H9 (cell line): ENCODE results near the gene EPB41L1. TPM values are rescaled to one million over a fixed set of nuclear protein-coding genes. Genes with fewer than 3 reads are reported as not detected.
A peak's percentile ranks its signal among the peaks of the same experiment; 100 is the strongest.

Source experiments
- DNase-seq: peaks from one replicate; pipeline ENCODE4 v3.0.0-alpha.2; 2017
- H2AFZ ChIP-seq: one replicate; pipeline ENCODE4 v1.6.1; 2013; ENCODE audit warnings: mild to moderate bottlenecking, low read length, control low read depth, moderate library complexity
- H2AK5ac ChIP-seq: 2 replicates; pipeline ENCODE4 v1.6.1; 2013; ENCODE audit warnings: low read length, control low read depth, mixed read lengths; ENCODE audit not compliant: insufficient read length
- H2BK120ac ChIP-seq: one replicate; pipeline ENCODE4 v1.6.1; 2013; ENCODE audit warnings: low read depth, mild to moderate bottlenecking, low read length, control low read depth, inconsistent platforms; ENCODE audit not compliant: poor library complexity, severe bottlenecking
- H2BK12ac ChIP-seq: 2 replicates; pipeline ENCODE4 v1.6.1; 2013; ENCODE audit warnings: low read length, control low read depth, mixed read lengths, low read depth; ENCODE audit not compliant: insufficient read length
- H2BK15ac ChIP-seq: 2 replicates; pipeline ENCODE4 v1.6.1; 2013; ENCODE audit warnings: low read depth, low read length, control low read depth
- H2BK20ac ChIP-seq: one replicate; pipeline ENCODE4 v1.6.1; 2013; ENCODE audit warnings: low read depth, mild to moderate bottlenecking, low read length, control low read depth, inconsistent platforms; ENCODE audit not compliant: poor library complexity, severe bottlenecking
- H2BK5ac ChIP-seq: 2 replicates; pipeline ENCODE4 v1.6.1; 2013; ENCODE audit warnings: low read length, control low read depth, mixed read lengths; ENCODE audit not compliant: insufficient read length
- H3K14ac ChIP-seq: 2 replicates; pipeline ENCODE4 v1.6.1; 2013; ENCODE audit warnings: low read length, control low read depth; ENCODE audit not compliant: insufficient read depth
- H3K18ac ChIP-seq: 2 replicates; pipeline ENCODE4 v1.6.1; 2013; ENCODE audit warnings: low read depth, mild to moderate bottlenecking, mixed read lengths, low read length, control low read depth; ENCODE audit not compliant: insufficient read length
- H3K23ac ChIP-seq: 2 replicates; pipeline ENCODE4 v1.6.1; 2013; ENCODE audit warnings: low read length, control low read depth, mixed read lengths, low read depth; ENCODE audit not compliant: insufficient read length
- H3K23me2 ChIP-seq: 2 replicates; pipeline ENCODE4 v1.6.1; 2013; ENCODE audit warnings: low read depth, mild to moderate bottlenecking, mixed read lengths, low read length, control low read depth; ENCODE audit not compliant: insufficient read length, poor library complexity, severe bottlenecking
- H3K27ac ChIP-seq: 2 replicates; pipeline ENCODE4 v1.5.1; 2013; ENCODE audit warnings: low read length, control low read depth, mixed read lengths, low read depth; ENCODE audit not compliant: insufficient read length
- H3K27me3 ChIP-seq: 2 replicates; pipeline ENCODE4 v1.6.1; 2013; ENCODE audit warnings: low read length, control low read depth, inconsistent platforms; ENCODE audit not compliant: insufficient read depth
- H3K4ac ChIP-seq: 2 replicates; pipeline ENCODE4 v1.6.1; 2013; ENCODE audit warnings: low read depth, mild to moderate bottlenecking, control low read depth, inconsistent platforms, low read length, moderate library complexity
- H3K4me1 ChIP-seq: 2 replicates; pipeline ENCODE4 v1.6.1; 2013; ENCODE audit warnings: low read length, control low read depth, inconsistent platforms; ENCODE audit not compliant: insufficient read depth
- H3K4me2 ChIP-seq: 2 replicates; pipeline ENCODE4 v1.6.1; 2013; ENCODE audit warnings: low read length, control low read depth, mixed read lengths; ENCODE audit not compliant: insufficient read length, insufficient read depth
- H3K56ac ChIP-seq: 2 replicates; pipeline ENCODE4 v1.6.1; 2013; ENCODE audit warnings: low read depth, mild to moderate bottlenecking, mixed read lengths, low read length, control low read depth; ENCODE audit not compliant: insufficient read length
- H3K79me1 ChIP-seq: 2 replicates; pipeline ENCODE4 v1.6.1; 2013; ENCODE audit warnings: low read depth, mild to moderate bottlenecking, moderate library complexity, low read length, control low read depth, inconsistent platforms; ENCODE audit not compliant: insufficient read depth, poor library complexity, severe bottlenecking
- H3K79me2 ChIP-seq: 2 replicates; pipeline ENCODE4 v1.6.1; 2013; ENCODE audit warnings: low read length, control low read depth, inconsistent platforms; ENCODE audit not compliant: insufficient read depth
- H3K9ac ChIP-seq: 2 replicates; pipeline ENCODE4 v1.6.1; 2013; ENCODE audit warnings: low read length, control low read depth, mixed read lengths; ENCODE audit not compliant: insufficient read length; ENCODE audit errors: extremely low read depth
- H3K9me3 ChIP-seq: one replicate; pipeline ENCODE4 v1.6.1; 2013; ENCODE audit warnings: low read depth, low read length, inconsistent platforms; ENCODE audit not compliant: control insufficient read depth
- H3T11ph ChIP-seq: one replicate; pipeline ENCODE4 v1.6.1; 2013; ENCODE audit warnings: mild to moderate bottlenecking, low read length, control low read depth, inconsistent platforms
- H4K20me1 ChIP-seq: one replicate; pipeline ENCODE4 v1.6.1; 2013; ENCODE audit not compliant: control insufficient read depth, insufficient read length, insufficient read depth
- H4K5ac ChIP-seq: 2 replicates; pipeline ENCODE4 v1.6.1; 2013; ENCODE audit warnings: low read depth, mild to moderate bottlenecking, mixed read lengths, low read length, control low read depth; ENCODE audit not compliant: insufficient read length
- H4K8ac ChIP-seq: replicated peaks from 2 replicates; pipeline ENCODE4 v1.6.1; 2013; ENCODE audit warnings: low read length, control low read depth, mixed read lengths, low read depth; ENCODE audit not compliant: insufficient read length
- H4K91ac ChIP-seq: 2 replicates; pipeline ENCODE4 v1.6.1; 2013; ENCODE audit warnings: low read depth, mild to moderate bottlenecking, moderate library complexity, mixed read lengths, low read length, control low read depth; ENCODE audit not compliant: insufficient read length
- H3K27ac Mint-ChIP-seq, 3 experiments: 2 replicates in 2 of 3; 3 replicates in 1 of 3; pipeline ENCODE4 v1.8.0; 2020 to 2021; ENCODE audit warnings: mixed read lengths in 3 of 3, mild to moderate bottlenecking in 1 of 3, moderate library complexity in 1 of 3
- H3K27me3 Mint-ChIP-seq: 2 replicates; pipeline ENCODE4 v1.8.0; 2021; ENCODE audit warnings: low read depth, mild to moderate bottlenecking, moderate library complexity, mixed read lengths
- H3K36me3 Mint-ChIP-seq, 3 experiments: 2 replicates in 2 of 3; 3 replicates in 1 of 3; pipeline ENCODE4 v1.8.0; 2020 to 2021; ENCODE audit warnings: low read depth in 3 of 3, mixed read lengths in 3 of 3; ENCODE audit not compliant: insufficient read depth in 1 of 3
- H3K4me1 Mint-ChIP-seq, 2 experiments: 2 replicates each; pipeline ENCODE4 v1.8.0; 2020; ENCODE audit warnings: mixed read lengths in 2 of 2
- H3K4me3 Mint-ChIP-seq, 2 experiments: 2 replicates in 1 of 2; 3 replicates in 1 of 2; pipeline ENCODE4 v1.8.0; 2020 to 2021; ENCODE audit warnings: mild to moderate bottlenecking in 2 of 2, mixed read lengths in 2 of 2, moderate library complexity in 1 of 2
- H3K9me3 Mint-ChIP-seq, 2 experiments: 2 replicates in 1 of 2; 3 replicates in 1 of 2; pipeline ENCODE4 v1.8.0; 2020; ENCODE audit warnings: mild to moderate bottlenecking in 2 of 2, mixed read lengths in 2 of 2, moderate library complexity in 1 of 2
- WGBS: extraction: QIAGEN DNeasy Blood & Tissue Kit; methylation state at CpG from one replicate; pipeline ENCODE4 v1.1.7; 2013; ENCODE audit warnings: missing lambda C conversion rate, low lambda C conversion rate, mixed read lengths; ENCODE audit not compliant: insufficient read length; ENCODE audit errors: extremely low coverage; 5-methylcytosine and 5-hydroxymethylcytosine counted together
- total RNA-seq: library from RNA; stranded (reverse); gene quantifications from 2 replicates; pipeline ENCODE4 v1.2.1, GENCODE V29; 2021
- TF ChIP-seq, protein P1 (sequence below): fragments of 200-600 bp; sonication (generic); conservative IDR thresholded peaks from 3 replicates; pipeline ENCODE4 v1.8.0; 2021; ENCODE audit warnings: antibody characterized with exemption, mild to moderate bottlenecking

Gene EPB41L1
- total RNA-seq, 1 experiment from 2014 or later: 31.1 TPM

DNA sequence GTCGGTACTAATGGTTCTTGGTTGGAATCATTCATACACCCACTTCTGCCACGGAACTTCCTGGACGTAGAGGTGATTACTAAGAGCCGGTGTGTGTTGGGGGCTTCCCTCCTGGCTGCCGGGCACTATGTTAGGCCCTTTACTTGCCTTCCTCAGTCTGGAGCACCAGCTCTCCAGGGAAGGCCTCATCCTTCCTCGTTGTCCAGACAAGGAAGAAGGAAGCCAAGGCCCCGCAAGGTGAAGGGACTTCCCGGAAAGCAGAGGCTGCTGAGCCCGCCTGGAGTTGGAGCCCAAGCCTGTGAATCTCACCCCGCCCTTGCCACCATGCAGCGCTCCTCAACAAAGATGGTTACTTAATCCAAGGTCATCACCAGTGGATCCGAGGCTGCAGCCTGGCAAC is 107.9 kb downstream of the EPB41L1 start:
- no peak overlapping the region for H3K4me3 Mint-ChIP-seq
- no peak overlapping the region for H4K5ac ChIP-seq
- TF ChIP-seq, protein P1, sequence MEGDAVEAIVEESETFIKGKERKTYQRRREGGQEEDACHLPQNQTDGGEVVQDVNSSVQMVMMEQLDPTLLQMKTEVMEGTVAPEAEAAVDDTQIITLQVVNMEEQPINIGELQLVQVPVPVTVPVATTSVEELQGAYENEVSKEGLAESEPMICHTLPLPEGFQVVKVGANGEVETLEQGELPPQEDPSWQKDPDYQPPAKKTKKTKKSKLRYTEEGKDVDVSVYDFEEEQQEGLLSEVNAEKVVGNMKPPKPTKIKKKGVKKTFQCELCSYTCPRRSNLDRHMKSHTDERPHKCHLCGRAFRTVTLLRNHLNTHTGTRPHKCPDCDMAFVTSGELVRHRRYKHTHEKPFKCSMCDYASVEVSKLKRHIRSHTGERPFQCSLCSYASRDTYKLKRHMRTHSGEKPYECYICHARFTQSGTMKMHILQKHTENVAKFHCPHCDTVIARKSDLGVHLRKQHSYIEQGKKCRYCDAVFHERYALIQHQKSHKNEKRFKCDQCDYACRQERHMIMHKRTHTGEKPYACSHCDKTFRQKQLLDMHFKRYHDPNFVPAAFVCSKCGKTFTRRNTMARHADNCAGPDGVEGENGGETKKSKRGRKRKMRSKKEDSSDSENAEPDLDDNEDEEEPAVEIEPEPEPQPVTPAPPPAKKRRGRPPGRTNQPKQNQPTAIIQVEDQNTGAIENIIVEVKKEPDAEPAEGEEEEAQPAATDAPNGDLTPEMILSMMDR: no peak

More for the DNA sequence above, 107.9 kb downstream of the EPB41L1 start:
- no peak overlapping the region for H3K4ac ChIP-seq
- Mint-ChIP-seq H3K36me3 (no peaks in the 10 kb centered on the region), H3K9me3 (no peaks in the 10 kb centered on the region), H3K27me3 (no peaks in the 10 kb centered on the region; the same call in 1 of the 2 replicates), H3K4me1 (peaks cover 16 to 23% of the 10 kb centered on the region in 2 experiments), H3K27ac (no peak overlapping the region)
- H3K27me3 ChIP-seq: no peaks in the 10 kb centered on the region
- no peaks in the 10 kb centered on the region for H3K79me1 ChIP-seq
- H3K79me2 ChIP-seq: no peaks in the 10 kb centered on the region
- H3K23ac ChIP-seq: no peak overlapping the region
- H2BK12ac ChIP-seq: no peak overlapping the region
- H4K8ac ChIP-seq: no peak overlapping the region
- H2BK5ac ChIP-seq: no peak overlapping the region
- H3K56ac ChIP-seq: no peak overlapping the region
- no peaks in the 10 kb centered on the region for H3K23me2 ChIP-seq
- no peak overlapping the region for H3K18ac ChIP-seq
- no peaks in the 10 kb centered on the region for H4K20me1 ChIP-seq
- H3K27ac ChIP-seq: no peak overlapping the region
- no peak for DNase-seq
- H2BK120ac ChIP-seq: no peak overlapping the region
- no CpG with 5 or more reads among the region's 12 CpGs for WGBS
- peaks cover 5% of the 10 kb centered on the region; the same call in 1 of the 2 replicates for H3K4me1 ChIP-seq
- no peak overlapping the region for H3K4me2 ChIP-seq
- H3T11ph ChIP-seq: no peak overlapping the region
- H2BK20ac ChIP-seq: no peak overlapping the region
- H3K14ac ChIP-seq: peak overlapping the region; percentile 44; the same call in 1 of the 2 replicates
- H4K91ac ChIP-seq: no peak overlapping the region
- no peak overlapping the region for H2AK5ac ChIP-seq
- no peak overlapping the region for H2BK15ac ChIP-seq
- no peak overlapping the region for H2AFZ ChIP-seq
- H3K9me3 ChIP-seq: no peaks in the 10 kb centered on the region
- no peak overlapping the region for H3K9ac ChIP-seq
